Adrenal gland (tissue), 5 donors: Measurements from ENCODE around the gene TBC1D2B.

Source experiments
- POLR2A ChIP-seq, 2 donors: fragments of 450-650 bp; IDR thresholded peaks; one replicate each; pipeline ENCODE4 v1.6.1; 2017; ENCODE audit warnings: antibody characterized with exemption in 2 of 2, mild to moderate bottlenecking in 2 of 2, moderate library complexity in 1 of 2
- TF ChIP-seq, protein P1 (sequence below), 6 experiments: fragments of 450-650 bp in 4 of 6; fragments of 200-600 bp in 2 of 6; sonication (generic) in 1 of 6; IDR thresholded peaks; 1 replicate in 5 of 6; 2 replicates in 1 of 6; pipeline versions ENCODE4 v1.5.1 to v1.8.0; 2016 to 2021; ENCODE audit warnings: antibody characterized with exemption in 6 of 6, mild to moderate bottlenecking in 2 of 6, moderate library complexity in 1 of 6
- donor health status: DM: no; HTN: no; CAD: no.

DNA sequence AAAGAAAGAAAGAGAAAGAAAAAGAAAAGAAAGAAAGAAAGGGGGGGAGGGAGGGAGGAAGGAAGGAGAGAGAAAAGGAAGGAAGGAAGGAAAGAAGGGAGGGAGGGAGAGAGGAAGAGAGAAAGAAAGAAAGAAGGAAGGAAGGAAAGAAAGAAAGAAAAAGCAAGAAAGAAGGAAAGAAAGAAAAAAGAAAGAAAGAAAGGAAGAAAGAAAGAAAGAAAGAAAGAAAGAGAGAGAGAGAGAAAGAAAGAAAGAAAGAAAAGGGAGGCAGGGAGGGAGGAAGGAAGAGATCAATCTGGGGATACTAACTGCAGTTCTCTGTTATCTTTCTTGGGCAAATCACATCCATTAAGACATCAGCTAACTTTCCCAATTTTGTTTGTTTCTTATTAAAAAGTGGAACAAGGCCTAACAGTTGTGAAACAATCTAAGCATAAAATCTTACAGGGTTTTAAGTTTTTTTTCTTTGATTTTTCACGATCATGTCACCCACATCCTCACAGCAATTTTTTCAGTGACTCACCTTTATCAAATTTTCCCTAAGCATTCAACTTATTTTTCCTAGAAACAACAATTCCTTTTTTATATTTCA is 36.8 kb downstream of the TBC1D2B start:
- TF ChIP-seq, protein P1, sequence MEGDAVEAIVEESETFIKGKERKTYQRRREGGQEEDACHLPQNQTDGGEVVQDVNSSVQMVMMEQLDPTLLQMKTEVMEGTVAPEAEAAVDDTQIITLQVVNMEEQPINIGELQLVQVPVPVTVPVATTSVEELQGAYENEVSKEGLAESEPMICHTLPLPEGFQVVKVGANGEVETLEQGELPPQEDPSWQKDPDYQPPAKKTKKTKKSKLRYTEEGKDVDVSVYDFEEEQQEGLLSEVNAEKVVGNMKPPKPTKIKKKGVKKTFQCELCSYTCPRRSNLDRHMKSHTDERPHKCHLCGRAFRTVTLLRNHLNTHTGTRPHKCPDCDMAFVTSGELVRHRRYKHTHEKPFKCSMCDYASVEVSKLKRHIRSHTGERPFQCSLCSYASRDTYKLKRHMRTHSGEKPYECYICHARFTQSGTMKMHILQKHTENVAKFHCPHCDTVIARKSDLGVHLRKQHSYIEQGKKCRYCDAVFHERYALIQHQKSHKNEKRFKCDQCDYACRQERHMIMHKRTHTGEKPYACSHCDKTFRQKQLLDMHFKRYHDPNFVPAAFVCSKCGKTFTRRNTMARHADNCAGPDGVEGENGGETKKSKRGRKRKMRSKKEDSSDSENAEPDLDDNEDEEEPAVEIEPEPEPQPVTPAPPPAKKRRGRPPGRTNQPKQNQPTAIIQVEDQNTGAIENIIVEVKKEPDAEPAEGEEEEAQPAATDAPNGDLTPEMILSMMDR (IDR thresholded peaks at IDR 0.05): no peak
- TF ChIP-seq POLR2A (IDR thresholded peaks at IDR 0.05): no peak
